IMR-90 (cell line): ENCODE measurements around the gene PSMD9.
"Not testable (repeated sequence)": the region's sequence is repeated elsewhere in the genome, so short reads cannot be mapped to it uniquely, and the experiment has no call there.

ENCODE experiments used
- CEBPB ChIP-seq: IDR thresholded peaks from 2 replicates; pipeline ENCODE4 v1.6.1; 2012; ENCODE audit warnings: low read depth, low read length, improper control_type of control experiment
- POLR2A ChIP-seq: IDR thresholded peaks from 2 replicates; pipeline ENCODE4 v1.6.1; 2012; ENCODE audit warnings: mild to moderate bottlenecking, low read depth, low read length
- RCOR1 ChIP-seq: IDR thresholded peaks from 2 replicates; pipeline ENCODE4 v1.6.1; 2012; ENCODE audit warnings: mild to moderate bottlenecking, low read length, improper control_type of control experiment; ENCODE audit not compliant: insufficient replicate concordance
- TF ChIP-seq, protein P1 (sequence below): conservative IDR thresholded peaks from 2 replicates; pipeline ENCODE4 v1.5.1; 2012; ENCODE audit warnings: mild to moderate bottlenecking, low read depth, low read length, improper control_type of control experiment

DNA sequence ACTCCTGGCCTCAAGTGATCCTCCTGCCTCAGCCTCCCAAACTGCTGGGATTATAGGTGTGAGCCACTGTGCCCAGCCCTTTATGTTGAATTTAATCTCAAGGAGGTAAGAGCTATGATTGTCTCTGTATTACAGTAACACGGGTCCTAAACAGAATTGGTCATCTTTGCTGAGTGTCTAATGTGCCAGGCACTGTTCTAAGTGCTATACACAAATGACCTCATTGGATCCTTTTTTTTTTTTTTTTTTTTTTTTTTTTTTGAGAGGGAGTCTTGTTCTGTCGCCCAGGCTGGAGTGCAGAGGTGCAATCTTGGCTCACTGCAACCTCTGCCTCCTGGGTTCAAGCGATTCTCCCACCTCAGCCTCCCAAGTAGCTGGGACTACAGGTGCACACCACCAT lies 36.2 kb upstream of the PSMD9 start:
- not testable (repeated sequence) for TF ChIP-seq POLR2A, CEBPB, RCOR1
- TF ChIP-seq, protein P1, sequence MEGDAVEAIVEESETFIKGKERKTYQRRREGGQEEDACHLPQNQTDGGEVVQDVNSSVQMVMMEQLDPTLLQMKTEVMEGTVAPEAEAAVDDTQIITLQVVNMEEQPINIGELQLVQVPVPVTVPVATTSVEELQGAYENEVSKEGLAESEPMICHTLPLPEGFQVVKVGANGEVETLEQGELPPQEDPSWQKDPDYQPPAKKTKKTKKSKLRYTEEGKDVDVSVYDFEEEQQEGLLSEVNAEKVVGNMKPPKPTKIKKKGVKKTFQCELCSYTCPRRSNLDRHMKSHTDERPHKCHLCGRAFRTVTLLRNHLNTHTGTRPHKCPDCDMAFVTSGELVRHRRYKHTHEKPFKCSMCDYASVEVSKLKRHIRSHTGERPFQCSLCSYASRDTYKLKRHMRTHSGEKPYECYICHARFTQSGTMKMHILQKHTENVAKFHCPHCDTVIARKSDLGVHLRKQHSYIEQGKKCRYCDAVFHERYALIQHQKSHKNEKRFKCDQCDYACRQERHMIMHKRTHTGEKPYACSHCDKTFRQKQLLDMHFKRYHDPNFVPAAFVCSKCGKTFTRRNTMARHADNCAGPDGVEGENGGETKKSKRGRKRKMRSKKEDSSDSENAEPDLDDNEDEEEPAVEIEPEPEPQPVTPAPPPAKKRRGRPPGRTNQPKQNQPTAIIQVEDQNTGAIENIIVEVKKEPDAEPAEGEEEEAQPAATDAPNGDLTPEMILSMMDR = not testable (repeated sequence)
